Stimulated activated CD4-positive, alpha-beta T cell treated with anti-CD3 and anti-CD28 coated beads, Interleukin-12 subunit alpha, Interleukin-12 subunit beta, amount 100 ng/mL, for 48 hours (primary cell): ENCODE results near the gene CYP2W1.

ENCODE experiments used
- DNase-seq, 3 donors: peaks; one replicate each; pipeline ENCODE4 v3.0.0-alpha.2; 2020; ENCODE audit warnings: low read depth in 2 of 3, low spot score in 1 of 3

The CYP2W1 gene

DNA sequence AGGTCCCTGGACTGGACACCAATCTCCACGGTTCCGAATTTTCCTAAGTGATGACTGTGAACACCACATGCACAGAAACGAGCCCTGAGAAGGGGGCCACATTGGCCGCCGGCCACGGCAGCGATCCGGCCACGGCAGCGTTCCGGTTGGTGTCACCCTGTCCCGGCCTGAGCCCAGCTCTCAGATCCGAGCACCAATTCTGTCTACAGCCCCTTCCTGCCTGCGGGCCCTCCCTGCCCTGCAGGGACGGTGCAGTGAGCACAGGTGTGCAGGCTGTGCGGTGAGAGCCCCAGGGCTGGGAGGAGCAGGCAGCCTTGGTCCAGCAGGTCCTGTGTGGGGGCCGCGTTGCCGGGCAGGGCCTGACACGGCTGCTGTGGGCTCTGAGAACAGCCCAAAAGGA is 31.7 kb downstream of the CYP2W1 start:
- DNase-seq: no peak

DNA sequence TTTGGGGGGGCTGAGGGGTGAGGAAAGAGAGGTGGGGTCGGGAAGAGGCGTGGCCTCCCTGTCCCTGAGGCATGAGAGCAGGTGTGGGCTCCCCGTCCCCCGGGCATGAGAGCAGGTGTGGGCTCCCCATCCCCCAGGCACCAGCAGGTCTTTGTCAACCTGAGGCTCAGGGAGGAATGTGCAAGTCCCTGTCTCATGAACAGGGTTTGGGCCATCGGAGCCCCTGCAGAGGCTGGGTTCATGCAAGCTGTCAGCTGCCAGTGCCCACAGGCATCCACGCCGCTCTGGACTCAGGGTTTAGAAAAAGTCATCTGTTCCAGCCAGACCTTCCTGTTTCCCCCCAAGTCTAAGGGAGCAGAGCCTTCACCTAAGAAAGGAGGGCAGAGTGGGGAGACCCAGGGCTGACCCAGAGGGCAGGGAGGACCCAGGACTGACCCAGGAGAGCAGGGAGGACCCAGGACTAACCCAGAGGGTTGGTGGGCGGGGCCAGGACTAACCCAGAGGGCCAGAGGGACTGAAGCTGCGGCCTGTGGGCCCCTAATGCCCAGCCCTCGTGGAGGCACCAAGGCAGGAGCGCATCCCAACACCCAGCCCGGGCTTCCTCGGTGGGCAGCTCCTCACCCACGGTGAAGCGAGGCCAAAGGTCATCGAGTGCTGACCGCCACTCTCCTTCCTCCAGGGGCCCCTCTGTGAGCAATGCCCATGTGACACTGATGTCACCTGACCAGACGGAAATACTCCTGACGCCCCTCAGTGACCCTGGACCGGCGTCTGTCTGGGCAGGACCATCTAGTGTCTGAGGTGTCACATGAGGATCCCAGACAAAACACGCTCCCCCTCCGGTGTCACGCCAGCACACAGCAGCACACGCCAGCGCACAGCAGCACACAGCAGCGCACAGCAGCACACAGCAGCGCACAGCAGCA is 32.5 kb downstream of the CYP2W1 start:
- no peak for DNase-seq

DNA sequence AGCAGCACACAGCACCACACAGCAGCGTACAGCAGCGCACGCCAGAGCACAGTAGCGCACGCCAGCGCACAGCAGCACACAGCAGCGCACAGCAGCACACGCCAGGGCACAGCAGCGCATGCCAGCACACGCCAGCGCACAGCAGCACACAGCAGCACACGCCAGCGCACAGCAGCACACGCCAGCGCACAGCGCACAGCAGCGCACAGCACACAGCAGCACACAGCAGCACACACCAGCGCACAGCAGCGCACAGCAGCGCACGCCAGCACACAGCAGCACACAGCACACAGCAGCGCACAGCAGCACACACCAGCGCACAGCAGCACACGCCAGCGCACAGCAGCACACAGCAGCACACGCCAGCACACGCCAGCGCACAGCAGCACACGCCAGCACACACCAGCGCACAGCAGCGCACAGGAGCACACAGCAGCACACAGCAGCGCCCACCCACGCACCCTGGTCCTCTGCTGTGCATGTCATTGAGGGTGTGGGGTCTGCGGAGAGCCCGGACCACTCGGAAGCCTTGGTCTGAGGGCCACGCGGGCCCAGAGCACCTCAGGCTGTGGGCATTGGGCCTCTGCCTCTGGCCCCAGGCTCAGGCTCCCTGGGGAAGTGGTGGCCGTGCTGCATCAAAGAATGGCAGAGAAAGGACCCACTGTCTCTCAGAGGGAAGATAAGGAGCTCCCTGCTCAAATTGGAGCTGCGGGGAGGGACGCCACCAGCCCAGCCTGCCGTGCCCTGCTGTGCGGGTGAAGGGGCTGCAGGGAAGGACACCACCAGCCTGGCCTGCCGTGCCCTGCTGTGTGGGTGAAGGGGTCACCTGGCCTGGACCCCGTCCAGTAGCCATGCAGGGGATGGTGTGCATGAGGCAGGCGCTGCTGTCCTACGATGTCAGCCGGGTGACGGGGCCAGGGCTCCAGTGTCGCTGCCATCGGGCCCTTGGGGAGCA is 33.9 kb downstream of the CYP2W1 start:
- DNase-seq: no peak

DNA sequence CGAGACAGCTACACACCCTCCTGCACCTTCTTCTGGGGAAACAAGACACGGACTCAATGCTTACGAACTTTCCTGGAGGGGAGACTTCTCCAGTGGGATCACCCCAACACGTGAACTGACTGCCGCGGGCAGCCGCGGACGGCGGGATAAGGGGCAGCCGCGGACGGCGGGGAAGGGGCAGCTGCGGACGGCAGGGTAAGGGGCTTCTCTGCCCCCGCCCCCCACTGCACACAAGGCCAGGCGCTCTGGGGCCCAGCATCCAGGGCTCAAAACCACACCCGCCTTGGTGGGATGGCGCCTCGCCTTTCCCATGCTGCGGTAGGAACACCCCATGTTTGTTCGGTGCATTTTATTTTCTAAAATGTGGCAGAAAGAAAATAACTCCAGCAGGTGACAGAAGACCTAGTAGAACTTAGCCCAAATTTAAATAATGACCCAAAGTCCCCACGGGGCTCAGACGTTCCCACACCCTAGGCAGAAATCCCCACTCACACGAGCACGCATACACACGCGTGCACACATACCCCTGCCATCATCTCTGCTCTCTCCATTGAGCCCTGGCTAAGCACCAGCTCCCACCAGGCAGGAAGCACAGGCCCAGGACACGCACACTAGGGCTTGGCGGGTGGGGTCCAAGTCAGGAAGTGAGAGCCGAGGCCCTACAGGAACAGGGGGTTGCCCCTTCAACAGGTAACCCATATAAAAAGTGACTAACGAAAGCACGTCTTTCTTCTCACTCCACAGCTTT is 34.8 kb downstream of the CYP2W1 start:
- no peak for DNase-seq

DNA sequence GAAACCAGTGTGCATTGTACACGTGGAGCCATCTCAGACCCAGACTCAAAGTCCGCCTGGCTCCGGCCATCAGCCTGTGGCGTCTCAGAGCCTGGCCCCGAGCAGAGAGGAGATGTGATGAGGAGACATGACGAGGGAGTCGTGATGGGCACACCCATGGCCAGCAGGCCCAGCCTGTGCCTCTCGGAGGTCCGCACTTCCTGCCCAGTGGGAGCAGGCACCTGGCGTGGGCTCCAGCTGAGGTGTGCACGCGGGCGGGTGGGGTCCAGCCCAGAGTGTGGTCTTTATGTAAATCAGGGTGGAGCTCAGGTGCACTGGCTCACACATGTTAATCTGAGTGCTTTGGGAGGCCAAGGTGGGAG is 35.3 kb downstream of the CYP2W1 start:
- no peak for DNase-seq

DNA sequence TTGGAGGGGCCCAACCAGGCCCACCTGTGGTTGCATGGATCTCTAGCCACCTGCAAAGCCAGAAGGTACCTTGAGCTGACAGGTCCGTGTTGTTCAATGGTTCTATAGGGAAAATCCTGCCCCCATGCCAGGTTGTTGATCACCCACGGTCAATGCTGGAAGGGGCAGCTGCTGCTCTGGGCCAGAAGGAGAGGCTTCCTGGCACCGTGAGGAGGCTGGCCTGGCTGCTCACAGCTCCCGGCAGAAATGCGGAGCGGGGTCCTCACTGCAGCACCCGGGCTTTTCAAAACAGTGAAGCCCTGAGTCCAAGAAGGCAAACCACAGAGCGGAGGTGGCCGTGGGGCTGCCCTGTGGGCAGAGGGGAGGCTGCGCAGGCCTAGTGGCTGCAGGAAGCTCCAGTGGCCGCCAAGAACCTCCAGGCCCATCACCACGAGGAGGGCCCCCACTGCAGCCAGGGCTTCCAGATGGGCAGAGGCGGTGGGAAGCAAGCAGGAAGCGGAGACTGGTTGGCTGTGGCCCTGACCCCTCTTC is 36.3 kb downstream of the CYP2W1 start:
- DNase-seq: no peak

DNA sequence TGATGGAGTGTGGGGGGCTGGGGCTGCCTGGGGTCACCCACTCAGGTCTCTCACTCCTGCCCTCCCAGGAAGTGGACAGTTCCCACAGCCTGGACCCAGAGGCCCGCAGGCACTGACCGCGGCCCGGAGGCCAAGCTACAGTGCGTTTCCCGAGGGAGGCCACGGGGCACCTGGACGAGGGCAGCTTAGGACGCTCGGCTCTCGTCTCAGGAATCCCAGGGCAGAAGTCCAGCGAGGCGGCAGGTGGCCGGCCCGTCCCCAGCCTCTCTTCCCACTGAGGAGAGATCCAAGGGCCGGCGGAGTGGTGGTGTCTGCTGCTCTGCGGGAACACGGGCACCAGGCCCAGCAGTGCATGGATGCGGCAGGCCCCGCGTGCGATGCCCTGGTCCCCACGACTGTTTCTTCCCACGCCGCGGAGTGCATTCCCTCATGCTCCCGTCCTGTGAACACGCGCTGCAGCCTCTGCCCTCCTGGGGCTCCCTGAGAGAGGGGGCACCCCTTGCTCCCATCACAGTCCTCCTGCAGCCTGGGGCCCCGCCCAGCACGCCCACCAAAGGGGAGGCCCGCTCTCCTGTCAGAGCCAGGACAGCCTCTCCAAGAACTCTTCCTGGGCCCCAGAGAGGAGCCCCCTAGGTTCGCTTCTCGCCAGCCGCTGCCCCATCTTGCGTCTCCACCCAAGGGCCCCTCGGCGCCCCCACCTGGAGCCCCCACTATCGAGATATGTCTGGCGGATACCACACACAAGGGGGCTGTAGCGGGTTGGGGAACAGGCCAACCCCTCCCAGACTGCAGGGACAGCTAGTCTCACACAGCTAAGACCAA is 37.0 kb downstream of the CYP2W1 start:
- DNase-seq: no peak

DNA sequence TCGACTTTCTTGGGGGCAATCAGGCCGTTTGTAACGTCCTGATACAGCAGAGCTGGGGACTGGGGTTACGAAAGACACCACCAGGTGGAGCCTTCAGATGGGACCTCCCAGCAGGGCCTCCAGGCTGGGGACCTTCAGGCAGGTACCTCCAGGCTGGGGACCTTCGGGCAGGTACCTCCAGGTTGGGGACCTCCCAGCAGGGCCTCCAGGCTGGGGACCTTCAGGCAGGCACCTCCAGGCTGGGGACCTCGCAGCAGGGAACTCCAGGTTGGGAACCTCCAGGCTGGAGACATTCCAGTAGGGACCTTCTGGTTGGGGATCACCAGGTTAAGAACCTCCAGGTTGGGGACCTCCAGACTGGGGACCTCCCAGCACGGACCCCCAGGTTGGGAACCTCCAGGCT is 37.9 kb downstream of the CYP2W1 start:
- DNase-seq: no peak

DNA sequence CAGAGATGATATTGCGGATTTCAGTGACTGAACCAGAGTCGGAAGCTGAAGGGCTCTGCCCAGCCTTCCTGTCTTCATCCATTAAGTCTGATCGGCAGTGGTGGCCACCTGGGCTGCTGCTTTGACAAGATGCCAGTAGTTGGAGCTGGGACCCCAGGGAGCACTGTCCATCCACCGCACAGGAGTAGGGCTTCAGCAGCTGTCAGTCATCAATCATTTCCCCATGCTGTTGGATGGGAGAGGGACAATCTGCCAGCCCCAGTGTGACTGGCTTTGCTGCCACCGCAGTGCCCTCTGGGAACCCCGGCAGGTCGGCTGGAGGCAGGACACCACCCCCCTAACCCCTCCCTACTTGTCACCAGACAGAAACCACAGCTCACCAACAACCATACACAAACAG is 38.4 kb downstream of the CYP2W1 start:
- DNase-seq: no peak

DNA sequence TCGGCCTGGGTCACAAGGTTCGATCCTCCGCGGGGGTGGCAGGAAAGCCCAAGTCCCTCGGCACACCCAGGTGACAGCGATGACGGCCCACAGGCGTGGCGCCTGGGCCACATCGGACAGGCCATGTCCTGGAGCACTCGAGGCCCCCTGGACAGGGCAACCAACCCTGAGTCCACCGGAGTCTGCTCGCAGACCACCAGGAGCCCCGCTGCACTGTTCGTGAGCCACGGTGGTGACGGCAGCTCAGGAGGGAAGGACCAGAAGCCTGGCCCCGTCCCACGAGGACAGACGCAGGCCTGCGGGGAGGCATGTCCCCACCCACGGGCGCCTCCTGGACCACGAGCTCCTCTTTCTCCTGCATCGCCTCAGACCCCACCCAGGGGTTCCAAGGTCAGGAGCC is 39.0 kb downstream of the CYP2W1 start:
- no peak for DNase-seq

DNA sequence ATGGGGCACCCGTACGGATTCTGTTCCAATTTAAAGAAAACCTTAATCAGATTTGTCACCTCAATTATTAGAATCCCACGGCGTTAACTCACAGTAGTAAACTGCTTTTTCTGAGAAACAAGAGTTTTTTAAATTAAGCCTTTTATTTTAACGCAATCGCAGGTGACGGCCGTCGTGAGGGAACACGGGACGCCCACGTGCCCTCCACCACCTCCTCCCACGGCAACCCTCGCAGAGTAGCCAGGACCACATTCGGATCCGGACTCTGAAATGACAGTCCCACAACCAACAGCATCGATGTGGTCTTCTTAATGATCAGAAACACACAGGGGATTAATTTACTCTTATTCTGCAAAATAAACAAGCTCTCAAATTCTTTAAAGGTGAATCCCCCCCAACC is 39.4 kb downstream of the CYP2W1 start:
- DNase-seq: no peak

DNA sequence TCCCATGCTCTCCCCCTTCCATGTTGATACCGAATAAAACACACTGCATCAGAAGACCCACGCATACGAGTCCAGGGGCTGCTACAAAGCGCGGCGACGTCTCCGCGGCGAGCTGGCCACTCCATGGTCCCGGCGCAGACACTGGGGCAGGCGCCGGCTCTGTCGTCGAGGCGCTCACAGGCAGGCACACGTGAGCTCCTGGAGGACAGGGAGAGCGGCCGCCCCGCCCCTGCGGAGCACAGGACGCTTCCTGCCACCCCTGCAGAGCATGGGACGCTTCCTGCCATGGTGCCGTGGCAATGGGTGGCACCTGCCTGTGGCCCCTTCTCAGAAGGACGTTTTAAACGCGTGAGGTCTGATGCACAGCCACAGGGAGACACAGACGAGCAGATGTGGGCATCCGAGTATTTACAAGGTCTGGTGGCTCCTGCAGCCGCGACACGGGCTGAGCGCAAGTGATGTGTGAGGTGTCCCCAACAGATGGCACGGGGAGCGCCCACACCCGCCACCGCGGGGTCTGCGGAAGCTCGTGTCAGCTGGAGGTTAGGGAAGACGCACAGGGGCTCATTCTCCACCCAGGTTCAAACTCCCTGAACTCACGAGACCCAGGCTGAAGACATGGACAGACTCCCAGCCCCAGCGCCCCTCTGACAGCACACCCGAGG is 40.0 kb downstream of the CYP2W1 start:
- DNase-seq: no peak

DNA sequence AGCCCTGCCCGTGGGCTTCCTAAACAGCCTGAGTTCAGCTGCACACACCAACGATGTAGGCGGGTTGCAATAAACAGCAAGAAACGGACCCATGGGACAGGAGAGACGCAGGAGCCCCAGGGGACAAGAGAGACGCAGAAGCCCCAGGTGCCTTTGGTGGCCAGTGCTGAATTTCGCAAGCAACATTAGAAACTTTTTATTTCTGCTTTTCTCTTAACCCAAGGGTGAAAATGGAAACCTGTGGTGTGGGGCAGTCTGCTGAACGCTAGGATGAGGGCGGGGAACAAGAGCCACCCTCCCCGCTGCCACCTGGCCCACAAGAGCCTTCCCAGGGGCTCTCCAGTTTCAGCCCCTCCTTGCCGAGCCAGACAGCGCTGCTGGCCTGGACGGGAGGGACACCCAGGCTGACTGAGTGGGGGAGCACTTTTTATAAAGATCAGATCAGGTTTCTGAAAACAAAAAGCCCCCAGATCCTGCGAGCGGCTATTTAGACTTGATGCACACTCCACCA is 41.4 kb downstream of the CYP2W1 start:
- no peak for DNase-seq

DNA sequence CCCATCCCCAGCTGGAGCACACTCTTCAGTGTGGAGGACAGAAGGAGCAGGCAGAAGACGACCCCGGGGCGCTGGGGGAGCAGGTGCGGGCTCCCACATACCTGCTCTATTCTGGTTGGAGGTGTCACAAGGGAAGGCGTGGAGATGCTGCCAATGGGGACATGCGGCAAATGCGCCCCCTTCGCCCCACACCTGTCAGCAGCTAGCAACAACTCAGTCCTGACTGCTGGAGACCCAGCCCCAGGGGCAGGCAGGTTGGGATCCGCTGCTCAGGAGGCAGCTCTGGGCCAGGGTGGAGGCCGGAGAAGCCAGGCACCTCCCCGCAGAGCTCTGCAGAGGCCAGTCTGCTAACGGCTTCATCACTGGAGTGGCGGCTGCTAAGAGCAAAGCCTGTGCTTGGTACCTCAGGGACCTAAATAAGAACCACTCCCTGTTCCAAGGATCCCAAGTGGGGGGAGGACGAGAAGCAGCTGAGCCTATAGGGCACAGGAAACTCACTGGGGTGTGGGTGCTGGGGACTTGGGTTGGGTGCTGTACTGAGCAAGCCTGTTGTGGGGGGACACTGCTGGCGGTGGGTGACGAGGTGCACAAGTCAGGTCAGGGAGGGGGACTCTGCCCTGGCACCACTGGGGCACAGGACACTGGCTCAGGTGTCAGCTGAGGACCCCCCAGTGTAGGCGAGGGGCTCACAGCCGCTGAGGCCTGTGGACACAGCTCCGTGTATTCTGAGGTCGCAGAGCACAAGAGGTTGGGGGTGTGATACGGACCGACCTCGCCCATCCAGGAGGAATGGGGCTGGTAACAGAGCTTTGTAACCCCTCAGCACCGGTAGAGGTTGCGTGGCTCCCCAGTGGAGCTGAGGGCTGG is 42.1 kb downstream of the CYP2W1 start:
- no peak for DNase-seq

DNA sequence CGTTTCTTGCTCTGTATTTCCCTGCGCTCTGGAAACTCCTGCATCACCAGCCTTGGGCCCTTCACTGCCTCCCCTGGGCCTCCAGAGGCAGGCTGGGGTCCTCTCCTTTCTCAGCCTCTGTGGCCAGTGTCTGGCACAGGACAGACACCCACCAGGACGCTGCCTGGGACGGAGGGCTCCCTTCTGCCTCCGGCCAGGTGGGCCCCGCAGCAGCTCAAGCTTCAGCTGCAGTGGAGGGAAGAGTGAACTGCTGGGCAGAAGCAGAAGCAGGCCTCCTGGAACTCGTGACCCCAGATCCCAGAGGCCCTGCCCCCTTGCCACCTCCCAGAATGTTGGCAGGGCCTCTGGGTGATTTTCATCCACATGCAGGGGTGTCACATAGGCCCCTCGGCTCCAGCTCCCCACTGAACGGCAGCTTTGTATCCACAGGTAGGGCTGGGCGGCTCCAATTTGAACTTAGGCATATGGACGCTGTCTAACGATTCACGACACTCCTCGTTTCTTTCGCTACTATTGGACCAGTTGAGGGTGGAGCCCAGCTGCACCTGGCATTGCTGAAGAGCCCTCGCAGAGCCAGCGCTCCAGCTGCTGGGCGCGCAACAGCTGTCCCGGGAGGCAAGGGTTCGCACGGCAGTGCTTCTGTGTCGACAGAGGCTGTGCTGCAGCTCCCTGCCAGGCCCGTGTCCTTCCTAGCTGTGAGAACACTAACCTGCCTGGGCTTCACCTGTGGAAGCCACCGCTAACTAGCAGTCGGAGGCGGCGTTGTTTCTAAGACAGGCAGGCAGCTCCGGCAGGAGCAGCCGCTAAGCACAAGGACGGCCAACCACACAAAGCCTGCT is 43.0 kb downstream of the CYP2W1 start:
- DNase-seq: no peak

DNA sequence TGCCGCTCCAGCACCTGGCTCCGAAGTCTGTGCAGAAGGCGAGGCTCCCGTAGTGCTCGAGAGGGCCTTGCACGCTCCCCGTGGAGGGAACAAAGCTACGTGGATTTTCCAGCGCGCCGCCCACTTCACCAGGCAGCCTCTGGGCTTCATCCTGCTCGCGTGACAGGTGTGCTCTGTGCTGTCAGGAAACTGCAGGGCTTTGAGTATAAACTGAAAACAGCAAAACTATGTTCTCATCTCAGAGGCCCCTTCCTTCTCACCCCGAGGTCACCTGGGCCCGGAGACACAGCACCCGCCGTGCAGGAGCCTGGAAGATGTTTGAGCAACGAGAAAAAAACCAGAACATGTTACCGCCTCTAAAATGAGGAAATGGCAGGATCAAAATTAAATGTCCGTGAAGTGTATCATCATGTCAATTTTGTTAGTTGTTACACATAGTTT is 43.8 kb downstream of the CYP2W1 start:
- no peak for DNase-seq

DNA sequence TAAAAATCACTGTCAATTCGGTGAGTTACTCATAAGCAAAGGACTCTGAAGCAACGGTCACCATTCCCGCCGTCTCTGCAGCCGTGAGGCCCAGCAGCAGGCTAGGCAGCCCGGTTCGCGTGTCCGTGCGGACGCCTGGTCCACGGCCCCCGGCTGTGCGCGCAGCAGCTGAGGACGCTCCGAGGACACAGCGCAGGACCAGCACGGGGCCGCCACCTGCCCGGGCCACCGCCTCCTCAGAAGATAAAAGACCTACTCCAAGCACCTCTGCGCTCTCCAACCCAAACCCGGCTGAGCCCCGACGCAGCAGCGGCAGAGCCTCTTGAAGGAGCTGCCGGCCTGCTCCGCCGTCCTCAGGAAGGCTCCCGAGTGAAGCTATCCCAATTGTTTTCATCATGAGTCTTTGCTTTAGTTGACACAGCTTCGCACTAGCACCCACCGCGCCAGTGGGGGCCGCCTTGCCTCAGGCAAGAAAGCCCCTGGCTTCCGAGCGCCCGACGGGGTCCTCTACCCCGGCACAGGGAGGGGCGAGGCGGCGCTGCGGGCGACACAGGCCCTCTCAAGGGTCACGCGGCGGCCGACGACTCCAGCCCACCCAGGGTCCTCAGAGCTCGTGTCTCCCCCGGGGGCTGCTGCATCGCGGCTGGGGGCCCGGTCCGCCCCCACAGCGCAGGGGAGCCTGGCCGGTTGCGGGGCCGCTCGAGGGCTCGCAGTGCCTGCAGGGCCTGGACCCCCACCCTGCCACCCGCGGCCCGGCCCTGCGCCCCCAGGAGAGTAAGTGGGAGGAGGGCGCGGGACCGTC is 44.5 kb downstream of the CYP2W1 start:
- DNase-seq: no peak
